IMR-90 (cell line): Measurements from ENCODE around the gene MEX3B. TPM values are rescaled to one million over a fixed set of nuclear protein-coding genes. Genes with fewer than 3 reads are reported as not detected.

Source experiments
- ATAC-seq: fragments of 200-7000 bp; cut with Tn5 transposase; 2 replicates; pipeline ENCODE4 v1.9.1; 2020; ENCODE audit warnings: low read depth, mild to moderate bottlenecking, moderate library complexity
- BruUV-seq: library from RNA; stranded (reverse); fragments of 400-500 nt; replicated peaks from 2 replicates; lab custom pipeline; 2021; lab: Mats Ljungman, UMichigan
- CTCF ChIA-PET: fragments of 300-600 bp; formaldehyde crosslinking; extraction: SDS; loops from one replicate; lab custom pipeline; 2021; ENCODE audit warnings: antibody characterized with exemption; lab: Yijun Ruan, JAX
- POLR2A ChIA-PET: fragments of 300-600 bp; sonication (Branson Sonifier 250); formaldehyde crosslinking; loops from one replicate; lab custom pipeline; 2022; ENCODE audit warnings: antibody characterized with exemption; ENCODE audit not compliant: unreplicated experiment; lab: Charles Lee
- DNase-seq: peaks from one replicate; pipeline ENCODE4 v3.0.0; 2013
- H2AFZ ChIP-seq: replicated peaks from 2 replicates; pipeline ENCODE3; 2013; ENCODE audit warnings: low read length, mild to moderate bottlenecking; ENCODE audit not compliant: poor library complexity
- H2AK5ac ChIP-seq: 2 replicates; pipeline ENCODE4 v1.6.1; 2013; ENCODE audit warnings: low read depth, low read length, inconsistent platforms
- H2AK9ac ChIP-seq: replicated peaks from 2 replicates; pipeline ENCODE3; 2013; ENCODE audit warnings: mild to moderate bottlenecking, low read depth, low read length, moderate library complexity; ENCODE audit not compliant: poor library complexity
- H2BK120ac ChIP-seq: 2 replicates; pipeline ENCODE4 v1.6.1; 2013; ENCODE audit warnings: low read depth, low read length, inconsistent platforms
- H2BK15ac ChIP-seq: 3 replicates; pipeline ENCODE4 v1.6.1; 2013; ENCODE audit warnings: low read depth, low read length, inconsistent platforms
- H2BK20ac ChIP-seq: 2 replicates; pipeline ENCODE4 v1.6.1; 2013; ENCODE audit warnings: low read depth, mild to moderate bottlenecking, inconsistent platforms, low read length, moderate library complexity
- H2BK5ac ChIP-seq: 2 replicates; pipeline ENCODE4 v1.6.1; 2013; ENCODE audit warnings: mild to moderate bottlenecking, low read depth, low read length, inconsistent platforms; ENCODE audit not compliant: poor library complexity, severe bottlenecking
- H3K14ac ChIP-seq: replicated peaks from 2 replicates; pipeline ENCODE4 v1.6.1; 2013; ENCODE audit warnings: low read depth, low read length, inconsistent platforms
- H3K18ac ChIP-seq: 2 replicates; pipeline ENCODE4 v1.6.1; 2013; ENCODE audit warnings: low read depth, low read length, control low read depth
- H3K23ac ChIP-seq: 2 replicates; pipeline ENCODE4 v1.6.1; 2013; ENCODE audit warnings: low read depth, low read length, inconsistent platforms
- H3K27ac ChIP-seq: 2 replicates; pipeline ENCODE4 v1.5.1; 2013; ENCODE audit warnings: mild to moderate bottlenecking, control low read depth, low read length; ENCODE audit not compliant: insufficient read depth
- H3K27me3 ChIP-seq: 2 replicates; pipeline ENCODE4 v1.6.1; 2013; ENCODE audit warnings: low read length; ENCODE audit not compliant: control insufficient read depth, insufficient read depth
- H3K36me3 ChIP-seq: 2 replicates; pipeline ENCODE4 v1.6.1; 2013; ENCODE audit warnings: low read length, mixed read lengths; ENCODE audit not compliant: control insufficient read depth, insufficient read depth
- H3K4ac ChIP-seq: 2 replicates; pipeline ENCODE4 v1.6.1; 2013; ENCODE audit warnings: low read depth, low read length, inconsistent platforms
- H3K4me1 ChIP-seq: 2 replicates; pipeline ENCODE4 v1.6.1; 2013; ENCODE audit warnings: low read length, mixed read lengths; ENCODE audit not compliant: control insufficient read depth, insufficient read depth
- H3K4me2 ChIP-seq: 2 replicates; pipeline ENCODE4 v1.6.1; 2013; ENCODE audit warnings: low read depth, mild to moderate bottlenecking, control low read depth, low read length, moderate library complexity
- H3K4me3 ChIP-seq: 2 replicates; pipeline ENCODE4 v1.5.1; 2013; ENCODE audit warnings: low read depth, mild to moderate bottlenecking, control low read depth, low read length, moderate library complexity; ENCODE audit not compliant: insufficient read depth
- H3K56ac ChIP-seq: 2 replicates; pipeline ENCODE4 v1.6.1; 2013; ENCODE audit warnings: low read length, inconsistent platforms; ENCODE audit not compliant: insufficient read depth; ENCODE audit errors: extremely low read depth
- H3K79me1 ChIP-seq, 2 experiments: 2 replicates each; pipeline ENCODE4 v1.6.1; 2013; ENCODE audit warnings: low read length in 2 of 2, inconsistent platforms in 1 of 2, low read depth in 1 of 2
- H3K9ac ChIP-seq: 2 replicates; pipeline ENCODE4 v1.6.1; 2013; ENCODE audit warnings: low read depth, low read length, control low read depth
- H3K9me1 ChIP-seq: 2 replicates; pipeline ENCODE4 v1.6.1; 2013; ENCODE audit warnings: low read length, inconsistent platforms; ENCODE audit not compliant: insufficient read depth
- H3K9me3 ChIP-seq: 2 replicates; pipeline ENCODE4 v1.6.1; 2013; ENCODE audit warnings: low read length; ENCODE audit not compliant: control insufficient read depth, insufficient read depth
- H4K20me1 ChIP-seq: 2 replicates; pipeline ENCODE4 v1.6.1; 2013; ENCODE audit warnings: low read length, inconsistent platforms; ENCODE audit not compliant: insufficient read depth
- H4K5ac ChIP-seq: 2 replicates; pipeline ENCODE4 v1.6.1; 2013; ENCODE audit warnings: mild to moderate bottlenecking, low read depth, low read length, control low read depth
- H4K8ac ChIP-seq, 2 experiments: 2 replicates each; pipeline ENCODE4 v1.6.1; 2013; ENCODE audit warnings: low read depth in 2 of 2, low read length in 2 of 2, control low read depth in 1 of 2, inconsistent platforms in 1 of 2
- H4K91ac ChIP-seq: 2 replicates; pipeline ENCODE4 v1.6.1; 2013; ENCODE audit warnings: low read depth, low read length, inconsistent platforms; ENCODE audit not compliant: insufficient read depth
- RCOR1 ChIP-seq: IDR thresholded peaks from 2 replicates; pipeline ENCODE4 v1.6.1; 2012; ENCODE audit warnings: mild to moderate bottlenecking, low read length, improper control_type of control experiment; ENCODE audit not compliant: insufficient replicate concordance
- RFX5 ChIP-seq: IDR thresholded peaks from 2 replicates; pipeline ENCODE4 v1.8.0; 2012; ENCODE audit warnings: low read depth, mild to moderate bottlenecking, low read length, moderate library complexity
- WGBS, 2 experiments: methylation state at CpG; one replicate each; pipeline versions ENCODE4 v1.1.5 to v1.1.7; 2013; ENCODE audit warnings: missing lambda C conversion rate in 2 of 2; ENCODE audit not compliant: insufficient read length in 1 of 2; ENCODE audit errors: extremely low coverage in 2 of 2; 5-methylcytosine and 5-hydroxymethylcytosine counted together
- dilution Hi-C: fragments of 300-500 bp; cut with HindIII; formaldehyde crosslinking; loops from one replicate; pipeline ENCODE4 v1.14.3; 2018; ENCODE audit warnings: low sequenced_read_pairs; ENCODE audit not compliant: unreplicated experiment
- in situ Hi-C: fragments of 300-500 bp; cut with MboI; formaldehyde crosslinking; loops from 3 replicates; pipeline ENCODE4 v1.14.3; 2019; ENCODE audit warnings: low sequenced_read_pairs, inconsistent platforms, mixed read lengths
- intact Hi-C: fragments of 100-400 bp; cut with micrococcal nuclease; formaldehyde crosslinking; loops from 2 replicates; pipeline ENCODE4 v1.10.0; 2022
- polyA plus RNA-seq, 3 experiments: library from polyadenylated mRNA; depleted of rRNA; stranded (reverse); fragments of >200 nt; gene quantifications; 2 replicates each; pipeline ENCODE4 v1.2.3, GENCODE V29; 2012; ENCODE audit warnings: low replicate concordance in 1 of 3
- total RNA-seq: library from RNA; depleted of rRNA; stranded (reverse); fragments of >200 nt; gene quantifications from 2 replicates; pipeline ENCODE4 v1.2.3, GENCODE V29; 2012
- TF ChIP-seq, protein P1 (sequence below): fragments of 150-350 bp; IDR thresholded peaks from 2 replicates; pipeline ENCODE4 v1.6.1; 2017; ENCODE audit warnings: mild to moderate bottlenecking, antibody characterized with exemption, low read length, low read depth

The MEX3B gene
- total and polyA plus RNA-seq, 2 of the 4 experiments (the other 2 are of a cell fraction), result 3.6 to 12.9 TPM

DNA sequence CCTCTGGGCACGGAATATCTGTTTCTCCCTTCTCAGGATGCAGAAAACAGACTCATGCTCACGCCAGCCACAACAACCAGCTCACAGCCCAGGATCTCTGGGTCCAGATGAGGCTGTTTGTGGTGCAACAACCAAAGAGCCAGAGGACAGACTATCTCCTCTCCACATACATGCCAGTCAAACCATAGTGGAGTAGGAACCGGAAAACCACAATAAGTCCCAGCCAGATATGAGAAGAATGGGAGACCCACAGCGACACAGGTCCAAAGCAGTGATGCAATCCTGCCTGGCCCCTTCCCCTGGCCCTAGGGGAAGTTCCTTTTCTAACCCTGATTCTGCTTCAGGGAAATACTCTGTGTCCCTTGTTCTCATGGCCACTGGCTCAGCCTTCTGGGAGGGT is 27.6 kb downstream of the MEX3B start:
- ChIA-PET POLR2A (no interaction called here), CTCF (no interaction called here)
- H2BK15ac ChIP-seq, result no peak overlapping the region
- H3K23ac ChIP-seq, result no peak overlapping the region
- peaks cover 8% of the 10 kb centered on the region for H3K4me1 ChIP-seq
- no peak overlapping the region for H3K18ac ChIP-seq
- H3K79me1 ChIP-seq, result no peaks in the 10 kb centered on the region
- no peak overlapping the region for H3K4me2 ChIP-seq
- no peak overlapping the region for H2AK5ac ChIP-seq
- H2BK20ac ChIP-seq, result no peak overlapping the region
- no peaks in the 10 kb centered on the region for H3K9me1 ChIP-seq
- dilution Hi-C loops, result no loop called here
- H3K9ac ChIP-seq, result no peak overlapping the region
- H2AFZ ChIP-seq, result no peak overlapping the region
- no TSS peak for BruUV-seq
- H2BK5ac ChIP-seq, result no peak overlapping the region
- no peak overlapping the region for H3K27ac ChIP-seq
- H2BK120ac ChIP-seq, result no peak overlapping the region
- H4K5ac ChIP-seq, result no peak overlapping the region
- TF ChIP-seq, protein P1, sequence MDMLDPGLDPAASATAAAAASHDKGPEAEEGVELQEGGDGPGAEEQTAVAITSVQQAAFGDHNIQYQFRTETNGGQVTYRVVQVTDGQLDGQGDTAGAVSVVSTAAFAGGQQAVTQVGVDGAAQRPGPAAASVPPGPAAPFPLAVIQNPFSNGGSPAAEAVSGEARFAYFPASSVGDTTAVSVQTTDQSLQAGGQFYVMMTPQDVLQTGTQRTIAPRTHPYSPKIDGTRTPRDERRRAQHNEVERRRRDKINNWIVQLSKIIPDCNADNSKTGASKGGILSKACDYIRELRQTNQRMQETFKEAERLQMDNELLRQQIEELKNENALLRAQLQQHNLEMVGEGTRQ, result no peak
- no peak for TF ChIP-seq RFX5
- no peak for TF ChIP-seq RCOR1
- no peak overlapping the region for H3K14ac ChIP-seq
- H3K56ac ChIP-seq, result no peak overlapping the region
- peaks cover 7% of the 10 kb centered on the region for H3K27me3 ChIP-seq
- no peak overlapping the region for H4K8ac ChIP-seq
- no peak overlapping the region for H2AK9ac ChIP-seq
- ATAC-seq, result no peak
- intact Hi-C loops, result no loop called here
- no CpG with 5 or more reads among the region's 4 CpGs for WGBS, 2 experiments
- no peak for DNase-seq
- in situ Hi-C loops, result no loop called here
- no peak overlapping the region for H4K91ac ChIP-seq
- no peaks in the 10 kb centered on the region for H4K20me1 ChIP-seq
- H3K9me3 ChIP-seq, result no peaks in the 10 kb centered on the region
- H3K4ac ChIP-seq, result no peak overlapping the region
- no peaks in the 10 kb centered on the region for H3K36me3 ChIP-seq
- H3K4me3 ChIP-seq, result no peak overlapping the region
